ENCODE data around the gene ISG20.

The ISG20 gene

DNA sequence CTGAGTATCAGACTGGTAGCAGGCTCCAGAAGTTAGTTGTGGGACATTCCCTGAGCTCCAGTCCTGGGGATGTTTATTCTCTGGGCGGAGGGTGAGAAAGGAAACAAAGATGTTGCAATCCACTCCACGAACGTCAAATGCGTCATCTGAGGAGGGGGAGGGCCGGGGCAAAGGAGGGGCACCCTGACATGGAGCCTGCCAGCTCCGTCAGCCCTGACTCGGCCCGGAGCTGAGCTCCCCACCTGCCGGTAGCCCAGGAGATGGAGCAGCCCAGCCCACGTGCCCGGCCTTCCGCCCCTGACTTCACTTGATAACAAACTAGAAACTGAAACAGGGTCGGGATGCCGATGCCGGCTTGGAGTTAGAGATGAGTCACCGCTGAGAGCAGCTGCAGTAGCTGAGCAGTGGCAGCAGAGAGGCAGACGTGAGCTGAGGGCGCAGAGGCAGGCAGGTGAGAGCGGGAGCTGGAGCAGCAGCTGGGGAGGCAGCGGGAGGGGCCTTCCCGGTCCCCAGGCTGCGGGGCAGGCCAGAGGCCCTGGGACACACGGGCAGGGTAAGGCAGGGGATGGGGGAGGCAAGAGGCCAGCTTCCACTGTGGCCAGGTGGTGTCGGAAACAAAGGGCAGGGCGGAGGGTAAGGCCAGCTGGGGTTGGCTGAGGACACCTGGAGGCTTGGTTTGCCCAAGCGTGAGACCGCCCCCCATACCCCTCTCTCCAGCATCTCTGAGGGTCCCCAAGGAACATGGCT lies at the start of gene ISG20:
Gene ISG20, plus strand, starts transcription at position 391 of the 747 bp plus-strand sequence. Its CDS starts 351 bp downstream, at position 742.
- DNase-seq = peak; percentile 96

DNA sequence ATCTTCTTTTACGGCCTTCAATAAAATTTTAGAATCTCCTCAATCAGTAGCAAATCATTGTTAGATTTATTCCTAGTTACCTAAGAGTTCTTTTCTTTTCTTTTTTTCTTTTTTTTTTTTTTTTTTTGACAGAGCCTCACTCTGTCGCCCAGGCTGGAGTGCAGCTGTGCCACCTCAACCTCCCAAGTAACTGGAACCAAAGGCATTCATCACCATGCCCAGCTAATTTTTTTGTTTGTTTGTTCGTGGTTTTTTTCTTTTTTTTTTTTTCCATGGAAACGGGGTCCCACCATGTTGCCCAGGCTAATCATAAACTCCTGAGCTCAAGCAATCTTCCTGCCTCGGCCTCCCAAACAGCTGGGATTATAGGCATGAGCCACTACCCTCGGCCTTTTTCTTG lies 48.1 kb upstream of the ISG20 start:
- DNase-seq = no peak

DNA sequence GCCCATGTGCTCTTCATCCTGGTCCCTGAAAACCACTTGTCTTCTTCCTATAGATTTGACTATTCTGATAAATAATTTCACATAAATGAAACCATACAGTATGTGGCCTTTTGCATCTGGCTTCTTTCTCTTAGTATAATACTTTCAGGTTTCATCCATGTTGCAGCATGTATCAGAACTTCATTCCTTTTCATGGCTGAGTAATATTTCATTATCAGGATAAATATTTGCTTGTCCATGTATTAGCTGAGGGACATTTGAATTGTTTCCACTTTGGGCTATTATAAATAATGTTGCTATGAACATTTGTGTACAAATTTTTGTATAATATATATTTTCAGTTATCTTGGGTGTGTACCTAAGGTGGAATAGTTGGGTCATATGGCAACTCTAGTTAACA lies 47.4 kb upstream of the ISG20 start:
- no peak for DNase-seq

DNA sequence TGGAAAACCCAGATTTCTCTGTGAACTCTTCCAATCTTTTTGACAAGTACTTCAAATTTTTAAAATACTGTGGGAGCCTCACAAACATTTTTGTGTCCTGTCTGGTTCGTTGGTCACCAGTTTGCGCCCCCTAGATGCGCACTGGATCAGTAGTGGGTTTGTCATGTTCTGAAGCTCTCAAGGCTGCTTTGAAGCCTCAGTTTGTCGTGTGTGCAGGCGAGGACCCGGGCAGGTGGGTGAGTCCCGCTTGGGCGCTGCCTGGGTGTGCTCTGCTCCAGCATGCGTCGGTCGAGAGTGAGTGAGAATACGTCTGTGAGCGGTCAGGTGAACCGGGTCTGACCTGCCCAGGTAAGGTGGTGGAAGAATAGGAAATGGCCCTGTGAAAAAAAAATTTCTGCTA lies 34.9 kb upstream of the ISG20 start:
- DNase-seq = no peak

GRCh38 chr15:88604381-88605188 lies 34.2 kb upstream of the ISG20 start:
- no peak for DNase-seq

DNA sequence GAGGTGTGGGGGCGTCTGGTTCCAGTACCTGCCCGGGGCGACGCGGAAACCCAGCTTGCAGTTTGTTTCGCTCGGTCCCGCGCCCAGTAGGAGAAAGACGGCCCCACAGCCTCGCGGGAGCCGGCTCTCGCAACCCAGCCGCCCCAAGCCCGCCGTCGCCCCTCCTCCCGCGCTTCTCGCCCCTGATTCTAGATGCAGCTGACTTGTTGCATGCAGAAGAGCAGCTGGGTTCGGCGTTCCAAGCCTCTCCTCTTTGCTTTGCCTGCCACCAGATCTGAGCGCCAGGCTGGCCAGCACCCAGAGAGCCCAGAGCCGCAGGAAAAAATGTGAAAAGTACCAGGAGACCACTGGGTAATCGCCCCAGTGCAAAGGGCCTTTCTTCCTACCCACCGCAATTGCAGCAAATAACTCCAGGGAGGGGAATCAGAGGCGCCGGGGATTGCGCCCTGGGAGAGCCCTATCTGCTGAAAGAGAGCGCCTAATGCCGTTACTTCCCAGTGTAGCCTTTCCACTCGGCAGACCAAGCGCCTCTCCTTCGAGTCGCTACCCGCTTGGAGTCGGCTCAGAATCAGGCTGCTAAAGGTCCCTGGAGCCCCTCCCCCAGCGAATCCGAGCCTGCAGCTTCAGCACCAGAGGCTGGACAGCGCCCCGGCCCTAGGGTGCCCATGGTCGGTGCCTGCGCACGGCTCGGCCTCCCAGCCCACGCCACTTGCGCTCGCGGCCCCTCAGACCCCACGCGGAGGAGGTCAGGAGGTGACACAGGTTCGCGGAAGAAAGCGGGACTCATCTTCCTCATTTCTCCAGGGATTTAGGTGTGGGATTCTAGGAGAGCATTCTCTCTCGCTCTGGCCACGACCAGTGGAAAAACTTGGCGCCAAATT lies 33.4 kb upstream of the ISG20 start:
- no peak for DNase-seq

DNA sequence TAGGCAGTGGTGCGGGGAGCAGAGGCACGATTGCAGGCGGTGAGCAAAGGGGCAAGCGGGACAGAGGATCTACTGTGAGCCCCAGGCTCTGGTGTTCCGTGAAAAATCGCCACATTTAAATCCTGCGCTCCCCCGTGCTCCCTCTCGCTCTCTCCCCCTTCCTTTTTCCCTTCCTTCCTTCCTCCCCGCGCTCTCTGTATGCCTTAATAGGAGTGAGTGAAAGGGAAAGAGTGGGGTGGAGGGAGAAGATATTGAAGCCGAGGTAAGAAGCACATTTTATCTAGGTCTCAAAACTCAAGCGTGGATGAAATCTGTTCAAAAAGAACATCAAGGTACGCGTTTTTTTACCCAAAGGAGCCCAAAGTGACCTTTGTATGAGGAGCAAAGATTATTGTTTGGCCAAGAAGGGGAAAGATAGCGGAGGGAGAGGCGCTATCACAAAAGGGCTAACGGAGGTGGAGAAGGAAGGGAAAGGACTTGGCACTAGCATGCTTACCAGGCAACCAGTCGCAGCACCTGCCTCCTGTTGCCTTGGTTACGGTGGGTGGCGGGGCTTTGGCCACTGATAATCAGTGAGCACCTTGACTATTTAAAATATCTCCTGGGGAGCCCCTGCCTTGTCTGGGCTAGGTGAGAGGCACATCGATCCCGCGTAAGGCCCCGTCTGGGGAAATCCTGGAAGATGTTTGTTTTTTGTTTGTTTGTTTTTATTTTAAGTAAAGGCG lies 32.6 kb upstream of the ISG20 start:
- no peak for DNase-seq

GRCh38 chr15:88607951-88608350 lies 30.9 kb upstream of the ISG20 start:
- DNase-seq = no peak

GRCh38 chr15:88608607-88609181 lies 30.1 kb upstream of the ISG20 start:
- DNase-seq = no peak

GRCh38 chr15:88609344-88610090 lies 29.3 kb upstream of the ISG20 start:
- no peak for DNase-seq

DNA sequence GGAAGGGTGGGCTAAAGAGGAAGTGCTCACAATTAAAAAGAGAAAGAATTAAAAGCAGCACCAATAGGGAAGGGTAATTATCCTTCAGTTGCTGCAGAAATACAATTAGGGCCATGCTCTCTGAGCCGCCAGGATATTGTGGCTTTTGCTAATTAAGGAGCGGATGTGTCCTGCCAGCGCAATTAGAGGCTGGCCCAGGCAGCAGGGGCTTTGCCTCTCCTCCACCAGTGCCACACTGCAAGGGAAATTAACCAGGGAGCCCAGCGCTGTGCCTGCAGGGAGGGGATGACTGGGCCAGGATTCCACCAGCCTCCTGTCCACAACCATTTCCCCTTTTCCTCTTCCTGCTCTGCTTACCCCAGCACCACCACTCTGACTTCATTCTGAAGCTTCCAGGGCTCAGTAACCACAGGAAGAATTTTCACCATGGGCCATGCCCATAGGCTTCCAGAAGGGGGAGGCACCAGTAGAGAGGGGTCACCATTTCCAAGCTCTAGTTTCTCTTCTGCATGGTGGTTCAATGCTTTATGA lies 28.1 kb upstream of the ISG20 start:
- no peak for DNase-seq

- no peak for DNase-seq
Observed at GRCh38 chr15:88612186-88612796, 26.5 kb upstream of the ISG20 start.

DNA sequence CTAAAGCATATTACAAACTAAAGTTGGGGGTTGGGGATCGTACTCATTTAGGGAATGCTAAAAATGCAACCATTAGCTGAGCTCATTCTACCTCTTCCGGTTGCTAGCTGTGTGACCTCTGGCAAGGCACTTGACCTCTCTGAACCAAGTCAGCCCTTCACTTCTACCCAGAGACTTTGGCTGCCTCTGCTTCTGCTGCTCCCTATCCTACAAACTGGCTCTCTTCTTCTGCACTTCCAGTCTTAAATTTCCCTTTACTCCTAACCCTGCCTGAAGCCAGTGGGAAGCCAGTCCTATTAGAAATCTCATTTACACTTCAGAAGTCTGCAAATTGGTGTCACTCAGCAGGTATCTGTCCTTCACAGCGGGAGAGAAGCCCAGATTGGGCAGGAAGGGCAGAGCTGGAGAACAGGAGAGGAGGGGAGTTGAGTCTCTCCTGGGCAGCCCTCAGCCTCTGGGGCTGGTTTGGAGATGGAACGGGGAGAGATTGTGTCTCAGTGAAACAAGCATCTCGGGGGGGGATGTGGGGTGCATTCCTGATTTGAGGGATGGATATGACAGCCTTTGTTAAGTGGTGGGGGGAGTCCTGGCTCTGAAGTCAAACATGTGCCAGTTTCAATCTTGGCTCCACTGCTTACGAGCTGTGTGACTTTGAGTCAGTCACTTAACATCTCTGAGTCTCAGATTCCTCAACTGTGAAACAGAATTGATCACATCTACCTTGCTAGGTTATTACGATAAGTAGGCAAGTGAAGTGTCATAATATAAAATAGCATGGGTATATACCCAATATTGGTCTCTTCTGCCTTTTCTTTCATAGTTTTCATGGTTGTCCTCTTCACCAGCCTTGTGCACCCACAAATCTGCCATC lies 25.5 kb upstream of the ISG20 start:
- DNase-seq = no peak

DNA sequence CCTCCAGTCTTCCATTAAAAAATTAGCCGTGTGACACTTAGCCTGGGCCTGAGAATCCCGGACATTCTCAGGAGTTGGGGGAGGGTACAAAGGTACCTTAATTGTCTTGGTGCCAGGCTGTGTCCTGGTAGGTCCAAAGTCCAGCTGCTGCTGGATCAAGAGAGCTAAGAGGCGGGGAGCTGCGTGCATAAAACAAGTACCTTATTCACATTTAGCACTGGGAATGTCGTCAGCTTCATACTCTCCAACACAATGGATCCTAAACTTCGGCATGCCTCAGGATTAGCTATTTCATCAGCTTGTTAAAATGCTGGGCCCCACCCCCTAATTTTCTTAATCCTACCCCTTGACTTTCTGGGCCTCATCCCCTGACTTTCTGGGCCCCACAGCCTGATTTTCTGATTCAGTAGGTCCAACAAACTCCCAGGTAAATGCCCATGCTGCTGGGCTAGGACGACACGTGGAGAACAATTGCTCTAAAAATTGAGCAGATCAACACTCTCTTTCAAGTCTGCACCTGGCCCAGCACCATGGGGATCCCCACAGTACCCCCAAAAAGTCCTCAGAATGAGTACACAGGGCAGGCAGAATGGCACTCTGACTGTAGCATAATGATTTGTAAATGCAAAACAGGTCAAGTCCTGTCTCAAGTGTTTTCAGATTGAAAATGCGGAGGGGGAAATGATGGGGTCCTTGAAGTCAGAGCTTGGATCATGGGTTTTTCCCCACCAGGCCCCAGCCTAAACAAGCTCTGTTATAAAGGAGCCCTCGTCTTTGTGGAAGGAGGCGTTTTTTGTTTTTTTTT lies 23.3 kb upstream of the ISG20 start:
- DNase-seq = no peak

DNA sequence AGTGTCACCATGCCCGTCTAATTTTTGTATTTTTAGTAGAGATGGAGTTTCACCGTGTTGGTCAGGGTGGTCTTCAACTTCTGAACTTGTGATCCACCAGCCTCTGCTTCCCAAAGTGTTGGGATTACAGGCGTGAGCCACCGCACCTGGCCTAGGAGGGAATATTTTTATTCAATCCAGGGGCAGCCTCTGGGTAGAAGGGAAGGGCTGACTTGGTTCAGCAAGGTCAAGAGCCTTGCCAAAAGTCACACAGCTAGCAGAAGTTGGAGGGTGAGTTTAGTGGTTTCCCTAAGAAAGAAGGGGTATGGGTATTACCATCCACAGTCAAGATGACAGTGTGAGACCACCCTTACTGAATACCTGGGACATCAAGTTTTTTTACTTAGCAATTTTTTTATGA lies 22.6 kb upstream of the ISG20 start:
- no peak for DNase-seq

GRCh38 chr15:88617031-88617722 lies 21.6 kb upstream of the ISG20 start:
- DNase-seq = no peak

DNA sequence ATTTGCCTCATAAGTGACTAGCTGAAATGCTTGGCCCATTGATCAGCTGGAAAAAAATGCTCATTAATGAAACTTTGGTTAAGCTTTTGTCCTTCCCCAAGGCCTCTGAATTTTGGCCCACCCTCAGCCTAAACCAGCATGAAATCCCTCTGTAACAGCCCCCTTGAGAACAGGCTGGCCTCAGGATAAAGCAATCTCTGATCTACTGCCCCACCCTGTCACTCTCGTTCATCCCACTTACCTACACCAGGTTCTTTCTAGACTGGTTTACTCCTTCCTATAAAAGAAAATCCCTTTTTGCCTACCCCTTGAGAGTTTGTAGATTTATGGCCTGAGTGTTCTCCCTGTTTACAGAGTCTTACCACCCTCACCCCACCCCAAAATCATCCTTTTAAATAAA lies 21.0 kb upstream of the ISG20 start:
- DNase-seq = no peak

GRCh38 chr15:88618686-88619085 lies 20.1 kb upstream of the ISG20 start:
- no peak for DNase-seq

Measured in NK-92 treated with Interleukin-12 subunit alpha and Interleukin-12 subunit beta, amount 100 ng/mL, for 24 hours (cell line).